Measurements from ENCODE around the gene RGS3. TPM values are rescaled to one million over a fixed set of nuclear protein-coding genes. Genes with fewer than 3 reads are reported as not detected.

Gene RGS3
- total RNA-seq, 4 donors from 2014 or later, result 10.5 to 18.2 (median 12.8) TPM

DNA sequence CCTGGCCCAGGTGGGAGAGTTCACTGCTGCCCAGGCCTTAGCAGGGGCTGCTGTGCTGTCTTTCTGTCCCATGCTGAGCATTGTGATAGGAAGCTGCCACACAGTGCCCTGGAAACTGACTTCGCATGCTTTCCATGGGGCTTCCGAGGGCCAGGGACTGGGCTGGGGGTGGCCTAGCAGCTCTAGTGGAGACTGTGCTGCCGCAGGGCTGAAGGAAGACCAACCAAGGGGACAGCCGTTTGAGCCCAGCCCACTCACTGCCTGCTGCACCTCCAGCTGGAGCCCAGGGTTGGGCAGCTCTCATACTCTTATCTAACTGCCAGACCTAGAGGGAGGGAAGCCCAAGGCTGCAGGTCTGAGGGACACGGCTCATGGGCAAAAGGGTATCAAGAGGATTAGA, 79.2 kb downstream of the RGS3 start:
- no peak for DNase-seq (ENCODE audit: low spot score in 2 of 2)
- no peak for TF ChIP-seq POLR2A (IDR thresholded peaks at IDR 0.05)
- TF ChIP-seq, protein P1, sequence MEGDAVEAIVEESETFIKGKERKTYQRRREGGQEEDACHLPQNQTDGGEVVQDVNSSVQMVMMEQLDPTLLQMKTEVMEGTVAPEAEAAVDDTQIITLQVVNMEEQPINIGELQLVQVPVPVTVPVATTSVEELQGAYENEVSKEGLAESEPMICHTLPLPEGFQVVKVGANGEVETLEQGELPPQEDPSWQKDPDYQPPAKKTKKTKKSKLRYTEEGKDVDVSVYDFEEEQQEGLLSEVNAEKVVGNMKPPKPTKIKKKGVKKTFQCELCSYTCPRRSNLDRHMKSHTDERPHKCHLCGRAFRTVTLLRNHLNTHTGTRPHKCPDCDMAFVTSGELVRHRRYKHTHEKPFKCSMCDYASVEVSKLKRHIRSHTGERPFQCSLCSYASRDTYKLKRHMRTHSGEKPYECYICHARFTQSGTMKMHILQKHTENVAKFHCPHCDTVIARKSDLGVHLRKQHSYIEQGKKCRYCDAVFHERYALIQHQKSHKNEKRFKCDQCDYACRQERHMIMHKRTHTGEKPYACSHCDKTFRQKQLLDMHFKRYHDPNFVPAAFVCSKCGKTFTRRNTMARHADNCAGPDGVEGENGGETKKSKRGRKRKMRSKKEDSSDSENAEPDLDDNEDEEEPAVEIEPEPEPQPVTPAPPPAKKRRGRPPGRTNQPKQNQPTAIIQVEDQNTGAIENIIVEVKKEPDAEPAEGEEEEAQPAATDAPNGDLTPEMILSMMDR (IDR thresholded peaks at IDR 0.05), result no peak
- intact Hi-C loops (cut with DNase I; ENCODE audit: low total_unique reads), result no loop called here
- no peak overlapping the region for H3K4me3 ChIP-seq (ENCODE audit: low read depth, poor library complexity, severe bottlenecking)
- 87 to 94% methylated on average over 4 to 5 of the region's 5 CpGs for WGBS, 2 donors

DNA sequence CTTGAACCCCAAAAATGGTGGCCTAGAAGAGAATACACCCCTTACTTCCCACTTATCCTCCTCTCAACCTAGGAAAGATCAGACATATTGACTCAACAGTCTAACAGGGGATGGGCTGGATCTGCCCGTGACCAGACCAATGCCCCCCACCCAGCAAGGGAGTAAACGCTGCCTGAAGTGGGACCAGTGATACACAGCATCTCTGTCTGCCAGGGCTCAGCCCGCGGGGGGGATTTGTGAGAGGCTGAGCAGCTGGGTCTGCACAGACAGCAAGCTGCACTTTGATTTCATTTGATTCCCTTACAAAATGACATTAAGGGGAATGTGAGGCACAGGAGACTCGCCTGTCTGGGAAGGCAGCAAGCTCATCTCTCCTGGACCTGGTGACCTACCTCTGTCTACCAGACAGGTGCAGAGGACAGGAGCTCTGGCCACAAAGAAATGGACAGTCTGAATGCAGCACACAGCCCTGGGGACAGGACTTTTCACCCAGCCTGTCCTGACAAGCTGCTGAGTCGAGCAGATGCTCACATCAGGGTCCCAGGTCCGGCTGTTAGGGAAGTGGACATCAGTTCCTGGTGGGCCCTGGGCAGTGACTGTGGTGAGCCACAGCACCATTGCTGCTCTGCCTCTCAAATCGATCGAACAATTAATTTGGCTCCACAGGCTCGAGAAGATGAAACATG, 79.9 kb downstream of the RGS3 start:
- no peak for DNase-seq (ENCODE audit: low spot score in 2 of 2)
- 83 to 93% methylated on average over 10 of the region's 10 CpGs for WGBS, 2 donors

DNA sequence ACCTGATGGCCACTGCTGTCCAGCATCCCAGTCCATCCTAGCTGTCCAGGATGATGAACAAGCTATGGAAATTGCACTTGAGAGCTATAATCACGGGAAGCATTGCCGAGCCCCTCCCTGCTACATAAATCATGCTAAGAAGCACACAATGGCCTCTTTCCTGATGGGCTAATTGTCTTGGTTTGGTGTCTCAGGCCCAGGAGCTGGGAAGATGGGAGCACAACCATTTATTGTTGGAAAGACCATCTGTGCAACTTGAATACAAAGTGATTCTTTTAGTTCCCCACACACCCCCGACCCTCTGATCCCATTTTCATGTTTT, 80.4 kb downstream of the RGS3 start:
- intact Hi-C loops (cut with DNase I; ENCODE audit: low total_unique reads), result no loop called here
- 65 to 67% methylated on average over 3 of the region's 3 CpGs for WGBS, 2 donors

More for the DNA sequence above, 79.9 kb downstream of the RGS3 start:
- H3K4me3 ChIP-seq (ENCODE audit: low read depth, poor library complexity, severe bottlenecking), result no peak overlapping the region
- intact Hi-C loops (cut with DNase I; ENCODE audit: low total_unique reads), result no loop called here
- TF ChIP-seq, protein P1 (IDR thresholded peaks at IDR 0.05), result no peak
- no peak for TF ChIP-seq POLR2A (IDR thresholded peaks at IDR 0.05)

DNA sequence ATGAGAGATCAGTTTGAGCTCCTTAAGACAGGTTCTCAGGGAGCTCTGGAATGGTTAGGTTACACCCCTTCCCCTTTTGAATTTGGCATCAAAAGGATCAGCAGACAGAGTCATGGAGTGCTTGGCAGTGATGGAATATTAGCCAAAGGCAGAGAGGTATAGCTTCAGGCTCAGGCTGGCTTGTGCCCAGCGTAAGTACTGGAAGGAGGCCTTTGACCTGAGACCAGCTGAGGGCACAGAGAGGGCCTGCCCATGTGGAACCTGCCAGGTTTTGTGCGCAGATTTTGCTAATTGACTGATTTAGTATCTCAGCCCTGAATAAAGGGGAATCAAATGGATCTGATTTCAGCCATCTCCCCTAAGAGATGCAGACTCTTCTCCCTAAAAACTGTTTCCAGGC, 81.5 kb downstream of the RGS3 start:
- intact Hi-C loops (cut with DNase I; ENCODE audit: low total_unique reads), result no loop called here
- WGBS, 2 donors, result 71 to 85% methylated on average over 2 of the region's 2 CpGs
- TF ChIP-seq, protein P1 (IDR thresholded peaks at IDR 0.05), result no peak
- no peak for TF ChIP-seq POLR2A (IDR thresholded peaks at IDR 0.05)
- DNase-seq (ENCODE audit: low spot score in 2 of 2), result no peak
- no peak overlapping the region for H3K4me3 ChIP-seq (ENCODE audit: low read depth, poor library complexity, severe bottlenecking)

More for the DNA sequence above, 80.4 kb downstream of the RGS3 start:
- H3K4me3 ChIP-seq (ENCODE audit: low read depth, poor library complexity, severe bottlenecking), result no peak overlapping the region
- DNase-seq (ENCODE audit: low spot score in 2 of 2), result no peak
- TF ChIP-seq, protein P1 (IDR thresholded peaks at IDR 0.05), result no peak
- TF ChIP-seq POLR2A (IDR thresholded peaks at IDR 0.05), result no peak

DNA sequence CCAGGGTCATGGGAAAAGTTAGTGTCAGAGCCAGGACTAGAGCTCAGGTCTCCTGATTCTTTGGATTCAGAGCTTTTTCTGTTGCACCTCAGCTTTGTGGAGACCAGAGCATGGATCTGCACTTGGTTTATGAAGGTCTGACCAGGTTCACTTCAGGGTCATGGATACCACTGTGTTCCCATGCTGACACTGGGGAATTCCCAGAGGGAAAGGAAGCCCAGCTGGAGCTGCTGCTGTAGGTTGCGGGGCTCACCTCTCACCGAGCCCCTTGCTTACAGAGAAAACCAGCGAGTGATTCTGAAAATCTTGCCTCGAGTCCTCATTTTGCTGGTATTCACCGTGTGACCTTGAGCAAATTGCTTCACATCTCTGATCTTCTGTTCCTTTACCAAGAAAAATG, 83.0 kb downstream of the RGS3 start:
- peak in 1 of 2 donors; percentile 23 for DNase-seq (ENCODE audit: low spot score in 2 of 2)
- no peak for TF ChIP-seq POLR2A (IDR thresholded peaks at IDR 0.05)
- TF ChIP-seq, protein P1 (IDR thresholded peaks at IDR 0.05), result no peak
- intact Hi-C loops (cut with DNase I; ENCODE audit: low total_unique reads), result no loop called here
- WGBS, 2 donors, result 93 to 94% methylated on average over 5 of the region's 5 CpGs
- no peak overlapping the region for H3K4me3 ChIP-seq (ENCODE audit: low read depth, poor library complexity, severe bottlenecking)

DNA sequence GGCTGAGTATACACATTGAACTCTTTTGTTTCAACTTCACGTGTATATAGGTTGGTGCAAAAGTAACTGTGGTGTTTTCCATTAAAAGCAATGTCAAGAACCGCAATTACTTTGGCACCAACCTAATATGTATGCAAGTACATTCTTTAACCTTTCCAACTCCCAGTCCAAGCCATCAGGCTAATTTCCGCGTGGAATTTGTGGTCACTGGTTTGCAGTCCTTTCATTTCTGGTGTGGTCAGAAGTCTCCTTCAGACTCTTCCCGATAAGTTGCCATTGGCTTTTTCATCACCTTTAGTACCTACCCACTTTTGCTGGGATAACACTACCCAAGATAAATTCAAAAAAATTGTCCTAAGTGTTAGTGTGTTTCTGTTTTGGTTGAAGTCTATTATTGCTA, 84.0 kb downstream of the RGS3 start:
- no peak for DNase-seq (ENCODE audit: low spot score in 2 of 2)
- no peak for TF ChIP-seq POLR2A (IDR thresholded peaks at IDR 0.05)
- no peak overlapping the region for H3K4me3 ChIP-seq (ENCODE audit: low read depth, poor library complexity, severe bottlenecking)
- intact Hi-C loops (cut with DNase I; ENCODE audit: low total_unique reads), result no loop called here
- WGBS, 2 donors, result 92 to 93% methylated on average over 5 of the region's 5 CpGs
